SJSA1 (cell line): ENCODE data around the gene LAMP5. TPM values are rescaled to one million over a fixed set of nuclear protein-coding genes. Genes with fewer than 3 reads are reported as not detected.

Source experiments
- DNase-seq, 2 experiments: peaks; one replicate each; pipeline ENCODE4 v3.0.0-alpha.2; 2015 to 2020; ENCODE audit warnings: low spot score in 2 of 2, low read depth in 1 of 2
- H3K27ac ChIP-seq: fragments of 250-450 bp; sonication (Bioruptor Pico); 2 replicates; pipeline ENCODE4 v1.5.1; 2020; ENCODE audit warnings: mild to moderate bottlenecking, moderate library complexity
- H3K27me3 ChIP-seq: fragments of 250-450 bp; sonication (Bioruptor Pico); replicated peaks from 2 replicates; pipeline ENCODE4 v1.5.1; 2020; ENCODE audit warnings: mild to moderate bottlenecking, moderate library complexity
- H3K36me3 ChIP-seq: fragments of 250-450 bp; sonication (Bioruptor Pico); 2 replicates; pipeline ENCODE4 v1.5.1; 2020; ENCODE audit warnings: mild to moderate bottlenecking
- H3K4me1 ChIP-seq: fragments of 250-450 bp; sonication (Bioruptor Pico); replicated peaks from 2 replicates; pipeline ENCODE4 v1.6.1; 2021; ENCODE audit warnings: mild to moderate bottlenecking
- H3K4me3 ChIP-seq: fragments of 250-450 bp; sonication (Bioruptor Pico); 2 replicates; pipeline ENCODE4 v1.5.1; 2020; ENCODE audit warnings: mild to moderate bottlenecking
- H3K9me3 ChIP-seq: fragments of 250-450 bp; sonication (Bioruptor Pico); replicated peaks from 2 replicates; pipeline ENCODE4 v1.5.1; 2020; ENCODE audit warnings: mild to moderate bottlenecking
- total RNA-seq: library from RNA; depleted of rRNA; stranded (reverse); fragments of >200 nt; shearing (Covaris generic); gene quantifications from 2 replicates; pipeline ENCODE4 v1.2.3, GENCODE V29; 2014

The LAMP5 gene
- total RNA-seq, 1 experiment from 2014 or later: not detected

- Histone ChIP-seq H3K36me3 (no peaks in the 10 kb centered on the region), H3K9me3 (no peaks in the 10 kb centered on the region), H3K27ac (no peak overlapping the region), H3K27me3 (peaks cover 12% of the 10 kb centered on the region), H3K4me3 (no peak overlapping the region), H3K4me1 (no peaks in the 10 kb centered on the region)
- DNase-seq: no peak
Observed at GRCh38 chr20:9507544-9508239, 6.7 kb upstream of the LAMP5 start.

DNA sequence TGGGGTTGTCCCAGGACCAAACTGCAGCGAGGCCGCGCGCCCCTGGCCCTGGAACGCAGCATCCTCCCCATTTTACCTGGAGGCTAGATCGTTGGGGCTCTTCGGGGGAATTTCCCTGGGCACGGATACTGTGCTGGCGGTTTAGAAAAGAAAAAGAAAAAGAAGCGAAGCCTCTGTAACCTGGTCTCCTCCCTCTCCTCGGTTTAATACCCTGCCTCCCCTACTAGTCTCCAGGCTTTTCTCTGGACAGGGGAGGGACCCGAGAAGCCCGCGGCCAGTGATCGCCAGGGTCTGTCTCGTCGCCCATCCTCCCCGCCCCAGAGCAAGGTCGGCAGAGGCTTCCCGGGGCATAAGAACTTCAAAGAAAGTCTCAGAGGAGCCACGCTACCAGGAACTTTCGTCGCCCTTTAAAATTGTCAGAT is 6.1 kb upstream of the LAMP5 start:
- H3K4me3 ChIP-seq: no peak overlapping the region
- no peaks in the 10 kb centered on the region for H3K9me3 ChIP-seq
- DNase-seq: no peak
- peaks cover 17% of the 10 kb centered on the region for H3K27me3 ChIP-seq
- no peak overlapping the region for H3K27ac ChIP-seq
- H3K36me3 ChIP-seq: no peaks in the 10 kb centered on the region
- no peaks in the 10 kb centered on the region for H3K4me1 ChIP-seq

- Histone ChIP-seq H3K27me3 (peaks cover 22% of the 10 kb centered on the region), H3K4me3 (no peak overlapping the region), H3K36me3 (no peaks in the 10 kb centered on the region), H3K4me1 (no peaks in the 10 kb centered on the region), H3K27ac (no peak overlapping the region), H3K9me3 (no peaks in the 10 kb centered on the region)
- no peak for DNase-seq
Observed at GRCh38 chr20:9508696-9509178, 5.7 kb upstream of the LAMP5 start.

GRCh38 chr20:9509246-9509645 is 5.1 kb upstream of the LAMP5 start:
- no peak for DNase-seq
- H3K36me3 ChIP-seq: no peaks in the 10 kb centered on the region
- H3K9me3 ChIP-seq: no peaks in the 10 kb centered on the region
- H3K4me1 ChIP-seq: no peaks in the 10 kb centered on the region
- peaks cover 27% of the 10 kb centered on the region for H3K27me3 ChIP-seq
- no peak overlapping the region for H3K4me3 ChIP-seq
- H3K27ac ChIP-seq: no peak overlapping the region

DNA sequence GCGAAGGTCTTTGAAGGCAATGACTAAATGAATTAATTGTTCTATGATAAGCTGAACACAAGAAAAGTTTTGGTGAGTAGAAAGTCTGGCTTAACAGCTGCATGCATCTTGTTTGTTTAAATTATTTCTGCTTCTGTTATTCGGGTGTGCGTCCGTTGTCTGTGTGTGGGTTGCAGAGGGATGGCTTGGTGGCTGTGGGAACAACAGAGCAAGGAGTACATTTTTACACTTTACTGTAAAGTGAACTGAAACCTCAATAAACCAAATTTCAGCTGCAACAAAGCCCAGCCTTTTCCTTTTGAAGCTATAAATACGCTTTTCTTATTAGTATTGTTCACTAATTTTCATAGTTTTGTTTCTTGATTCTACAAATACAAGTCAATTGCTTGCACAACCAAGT is 3.5 kb upstream of the LAMP5 start:
- Histone ChIP-seq H3K4me3 (no peak overlapping the region), H3K27me3 (peaks cover 44% of the 10 kb centered on the region), H3K27ac (no peak overlapping the region), H3K4me1 (no peaks in the 10 kb centered on the region), H3K36me3 (no peaks in the 10 kb centered on the region), H3K9me3 (no peaks in the 10 kb centered on the region)
- DNase-seq: no peak

DNA sequence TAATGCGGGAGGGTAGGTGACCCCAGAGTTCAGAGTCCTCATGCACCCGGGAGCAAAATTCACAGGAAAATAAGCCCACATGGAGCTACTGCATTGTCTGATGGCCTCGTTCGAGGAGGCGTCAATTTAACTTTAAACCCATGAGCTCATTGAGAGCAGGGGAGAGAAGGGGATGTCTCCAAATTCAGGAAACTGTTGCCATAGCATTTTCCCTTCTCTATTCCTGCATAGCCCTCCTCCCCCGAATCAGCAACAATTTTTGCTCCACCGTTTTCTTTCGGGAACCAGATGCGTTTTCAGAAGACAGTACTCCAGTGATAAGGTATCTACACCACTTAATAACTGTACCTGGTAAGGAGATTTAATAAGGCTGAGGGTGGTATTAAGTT is 324 bp upstream of the LAMP5 start:
- Histone ChIP-seq H3K4me1 (no peaks in the 10 kb centered on the region), H3K9me3 (no peaks in the 10 kb centered on the region), H3K4me3 (no peak overlapping the region), H3K27me3 (peaks cover 52% of the 10 kb centered on the region), H3K36me3 (no peaks in the 10 kb centered on the region), H3K27ac (no peak overlapping the region)
- no peak for DNase-seq

- H3K27me3 ChIP-seq: peaks cover 60% of the 10 kb centered on the region
- no peaks in the 10 kb centered on the region for H3K36me3 ChIP-seq
- no peak for DNase-seq
- no peaks in the 10 kb centered on the region for H3K9me3 ChIP-seq
- H3K27ac ChIP-seq: no peak overlapping the region
- no peaks in the 10 kb centered on the region for H3K4me1 ChIP-seq
- no peak overlapping the region for H3K4me3 ChIP-seq
Observed at GRCh38 chr20:9515214-9515585, 810 bp downstream of the LAMP5 start.

- no peak for DNase-seq
- Histone ChIP-seq H3K4me3 (no peak overlapping the region), H3K36me3 (no peaks in the 10 kb centered on the region), H3K27me3 (peaks cover 58% of the 10 kb centered on the region), H3K4me1 (no peaks in the 10 kb centered on the region), H3K9me3 (no peaks in the 10 kb centered on the region), H3K27ac (no peak overlapping the region)
Observed at GRCh38 chr20:9515741-9516233, 1.4 kb downstream of the LAMP5 start.

DNA sequence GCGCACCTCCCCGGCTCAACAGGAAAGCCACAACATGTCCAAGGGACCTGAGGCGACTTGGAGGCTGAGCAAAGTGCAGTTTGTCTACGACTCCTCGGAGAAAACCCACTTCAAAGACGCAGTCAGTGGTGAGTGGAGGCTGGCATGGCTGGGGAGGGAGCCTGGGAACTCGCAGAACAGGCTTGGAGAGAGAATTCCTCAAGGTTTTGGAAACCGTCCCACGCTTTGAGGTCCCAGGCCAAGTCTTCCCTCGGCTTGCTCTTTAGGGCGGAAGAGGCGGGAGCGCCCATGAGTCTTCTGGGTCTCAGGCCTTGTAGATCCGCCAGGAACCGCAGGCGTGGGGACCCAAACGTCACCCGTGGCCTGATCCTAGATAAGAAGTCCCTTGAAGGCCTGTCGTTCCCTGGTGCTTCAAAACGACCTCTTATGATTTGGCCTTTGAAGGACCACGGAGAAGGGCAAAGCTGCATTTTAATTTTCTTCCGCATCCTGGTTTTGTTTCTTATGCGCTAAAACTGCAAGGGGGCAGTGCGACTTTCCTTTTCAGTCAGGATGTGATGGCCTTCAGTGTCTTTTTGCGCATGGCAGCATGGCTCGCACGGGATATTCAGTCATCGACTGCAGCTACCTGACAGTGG is 2.0 kb downstream of the LAMP5 start:
- H3K27ac ChIP-seq: no peak overlapping the region
- no peaks in the 10 kb centered on the region for H3K9me3 ChIP-seq
- H3K4me1 ChIP-seq: no peaks in the 10 kb centered on the region
- H3K27me3 ChIP-seq: peaks cover 53% of the 10 kb centered on the region
- DNase-seq: no peak
- no peak overlapping the region for H3K4me3 ChIP-seq
- H3K36me3 ChIP-seq: no peaks in the 10 kb centered on the region

- H3K27me3 ChIP-seq: peaks cover 49% of the 10 kb centered on the region
Observed at GRCh38 chr20:9517297-9518162, 3.1 kb downstream of the LAMP5 start.

DNA sequence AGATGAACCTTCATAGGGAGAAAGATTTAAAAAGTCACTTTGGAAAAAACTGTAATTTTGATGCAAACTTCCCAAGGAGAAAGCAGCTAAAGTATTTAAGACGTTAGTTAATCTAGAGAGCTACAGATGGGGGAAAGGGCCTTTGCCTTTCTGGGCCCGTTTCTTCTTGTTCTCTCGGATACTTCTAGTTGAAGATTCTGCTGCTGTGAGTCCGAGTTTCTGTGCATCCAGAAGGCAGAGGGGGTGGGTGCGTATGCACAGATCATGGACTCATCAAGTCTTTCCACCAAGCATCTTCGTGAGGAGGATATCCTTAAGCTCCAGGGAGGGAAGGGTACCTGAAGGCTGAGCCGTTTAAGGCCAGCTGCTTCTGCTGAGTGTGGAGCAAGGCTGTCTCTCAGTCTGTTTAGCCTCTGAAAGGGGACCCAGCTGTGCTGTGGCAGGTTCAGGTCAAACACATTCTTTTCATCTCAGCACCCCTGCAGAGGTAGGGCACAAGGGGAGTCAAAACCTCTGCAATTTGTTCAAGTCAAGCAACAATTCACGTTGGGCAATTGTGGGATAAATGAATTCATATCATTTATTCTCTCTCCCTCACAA is 4.3 kb downstream of the LAMP5 start:
- no peak overlapping the region for H3K27ac ChIP-seq
- no peaks in the 10 kb centered on the region for H3K4me1 ChIP-seq
- no peaks in the 10 kb centered on the region for H3K36me3 ChIP-seq
- H3K9me3 ChIP-seq: no peaks in the 10 kb centered on the region
- H3K4me3 ChIP-seq: no peak overlapping the region
- no peak for DNase-seq
- H3K27me3 ChIP-seq: peaks cover 39% of the 10 kb centered on the region

More at GRCh38 chr20:9517297-9518162, 3.1 kb downstream of the LAMP5 start:
- DNase-seq: no peak
- Histone ChIP-seq H3K9me3 (no peaks in the 10 kb centered on the region), H3K4me3 (no peak overlapping the region), H3K4me1 (no peaks in the 10 kb centered on the region), H3K36me3 (no peaks in the 10 kb centered on the region), H3K27ac (no peak overlapping the region)

- Histone ChIP-seq H3K36me3 (no peaks in the 10 kb centered on the region), H3K4me1 (no peaks in the 10 kb centered on the region), H3K27me3 (peaks cover 25% of the 10 kb centered on the region), H3K9me3 (no peaks in the 10 kb centered on the region), H3K27ac (no peak overlapping the region), H3K4me3 (no peak overlapping the region)
- DNase-seq: no peak
Observed at GRCh38 chr20:9520086-9520485, 5.7 kb downstream of the LAMP5 start.

GRCh38 chr20:9523636-9524035 is 9.2 kb downstream of the LAMP5 start:
- Histone ChIP-seq H3K4me1 (no peaks in the 10 kb centered on the region), H3K4me3 (no peak overlapping the region), H3K27me3 (peaks cover 8% of the 10 kb centered on the region; the same call in 1 of the 2 replicates), H3K9me3 (no peaks in the 10 kb centered on the region), H3K36me3 (no peaks in the 10 kb centered on the region), H3K27ac (no peak overlapping the region)
- DNase-seq: no peak
